AG10803 (cell line): ENCODE data around the gene TUBAL3.

ENCODE experiments used
- DNase-seq: peaks from one replicate; pipeline ENCODE4 v3.0.0; 2010; ENCODE audit warnings: low read depth
- H3K4me3 ChIP-seq: 2 replicates; pipeline ENCODE4 v1.5.1; 2011; ENCODE audit warnings: mild to moderate bottlenecking, low read length, control low read depth
- CTCF ChIP-seq: conservative IDR thresholded peaks from 2 replicates; pipeline ENCODE4 v1.5.1; 2011; ENCODE audit warnings: mild to moderate bottlenecking, low read length, control low read depth, inconsistent platforms

Gene TUBAL3

GRCh38 chr10:5447611-5448071 is 43.0 kb upstream of the TUBAL3 start:
- peak overlapping the region; percentile 68 for H3K4me3 ChIP-seq
- no peak for TF ChIP-seq CTCF
- DNase-seq = no peak

- TF ChIP-seq CTCF = no peak
- H3K4me3 ChIP-seq = peak overlapping the region; percentile 68
- peak; percentile 40 for DNase-seq
Measured at GRCh38 chr10:5447056-5447455, 42.4 kb upstream of the TUBAL3 start.

- peak; percentile 82 for DNase-seq
- no peak for TF ChIP-seq CTCF
- H3K4me3 ChIP-seq = peak overlapping the region; percentile 68
Measured at GRCh38 chr10:5446390-5446926, 41.8 kb upstream of the TUBAL3 start.

- DNase-seq = no peak
- H3K4me3 ChIP-seq = no peak overlapping the region
- TF ChIP-seq CTCF = no peak
Measured at GRCh38 chr10:5445006-5445405, 40.4 kb upstream of the TUBAL3 start.

GRCh38 chr10:5443429-5443828 is 38.8 kb upstream of the TUBAL3 start:
- no peak overlapping the region for H3K4me3 ChIP-seq
- DNase-seq = no peak
- no peak for TF ChIP-seq CTCF

- DNase-seq = no peak
- no peak overlapping the region for H3K4me3 ChIP-seq
- no peak for TF ChIP-seq CTCF
Measured at GRCh38 chr10:5442990-5443370, 38.4 kb upstream of the TUBAL3 start.

- TF ChIP-seq CTCF = peak; percentile 82
- H3K4me3 ChIP-seq = no peak overlapping the region
- peak; percentile 47 for DNase-seq
Measured at GRCh38 chr10:5442065-5442989, 37.7 kb upstream of the TUBAL3 start.
